ENCODE data around the gene ZBTB8A.
"Not testable (repeated sequence)": the region's sequence is repeated elsewhere in the genome, so short reads cannot be mapped to it uniquely, and the experiment has no call there.

Gene ZBTB8A

DNA sequence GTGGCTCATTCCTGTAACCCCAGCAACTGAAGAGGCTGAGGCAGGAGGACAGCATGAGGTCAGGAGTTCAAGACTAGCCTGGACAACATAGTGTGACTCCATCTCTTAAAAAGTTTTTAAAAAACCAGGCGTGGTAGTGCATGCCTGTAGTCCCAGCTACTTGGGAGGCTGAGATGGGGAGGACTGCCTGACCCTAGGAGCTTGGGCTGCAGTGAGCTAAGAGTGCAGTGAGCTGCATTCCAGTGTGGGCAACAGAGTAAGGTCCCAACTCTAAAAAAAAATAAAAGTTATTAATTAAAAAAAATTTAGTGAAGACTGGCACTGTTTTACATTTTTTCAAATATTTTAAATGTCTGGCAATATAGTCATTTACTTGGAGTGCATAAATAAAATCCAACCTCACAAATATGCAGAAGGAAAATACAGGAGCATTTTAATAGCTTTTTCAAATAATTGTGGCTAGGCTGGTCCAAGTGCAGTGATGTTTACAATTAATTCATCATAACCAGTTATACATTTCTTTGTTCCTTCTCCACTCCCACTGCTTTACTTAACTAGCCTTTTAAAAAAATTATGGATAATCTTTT is 100.4 kb downstream of the ZBTB8A start:
- no peak overlapping the region for H3K4me3 ChIP-seq (ENCODE audit: control insufficient read depth, low read depth, low read length)
- no peak for TF ChIP-seq CTCF (conservative IDR thresholded peaks at IDR 0.05; ENCODE audit: control insufficient read depth, insufficient read depth, low read depth, low read length)
- DNase-seq (ENCODE audit: low read depth): no peak

- DNase-seq (ENCODE audit: low read depth); H3K4me3 ChIP-seq (ENCODE audit: control insufficient read depth, low read depth, low read length): not testable (repeated sequence)
Measured at GRCh38 chr1:32642292-32642827, 103.1 kb downstream of the ZBTB8A start.

GRCh38 chr1:32644426-32644825 is 105.2 kb downstream of the ZBTB8A start:
- no peak for TF ChIP-seq CTCF (conservative IDR thresholded peaks at IDR 0.05; ENCODE audit: control insufficient read depth, insufficient read depth, low read depth, low read length)
- no peak overlapping the region for H3K4me3 ChIP-seq (ENCODE audit: control insufficient read depth, low read depth, low read length)
- DNase-seq (ENCODE audit: low read depth): no peak

GRCh38 chr1:32647308-32648134 is 108.3 kb downstream of the ZBTB8A start:
- H3K4me3 ChIP-seq (ENCODE audit: control insufficient read depth, low read depth, low read length): no peak overlapping the region
- TF ChIP-seq CTCF (conservative IDR thresholded peaks at IDR 0.05; ENCODE audit: control insufficient read depth, insufficient read depth, low read depth, low read length): no peak
- DNase-seq (ENCODE audit: low read depth): peak; percentile 46

GRCh38 chr1:32650248-32650751 is 111.1 kb downstream of the ZBTB8A start, which contains the start of gene ZBTB8OS:
ZBTB8OS (minus strand) TSS chr1:32650550; CDS start chr1:32650529, 21 bp downstream.
- no peak for TF ChIP-seq CTCF (conservative IDR thresholded peaks at IDR 0.05; ENCODE audit: control insufficient read depth, insufficient read depth, low read depth, low read length)
- peak within 1 kb of the TSS; percentile 91 for H3K4me3 ChIP-seq (ENCODE audit: control insufficient read depth, low read depth, low read length)
- peak; percentile 92 for DNase-seq (ENCODE audit: low read depth)

DNA sequence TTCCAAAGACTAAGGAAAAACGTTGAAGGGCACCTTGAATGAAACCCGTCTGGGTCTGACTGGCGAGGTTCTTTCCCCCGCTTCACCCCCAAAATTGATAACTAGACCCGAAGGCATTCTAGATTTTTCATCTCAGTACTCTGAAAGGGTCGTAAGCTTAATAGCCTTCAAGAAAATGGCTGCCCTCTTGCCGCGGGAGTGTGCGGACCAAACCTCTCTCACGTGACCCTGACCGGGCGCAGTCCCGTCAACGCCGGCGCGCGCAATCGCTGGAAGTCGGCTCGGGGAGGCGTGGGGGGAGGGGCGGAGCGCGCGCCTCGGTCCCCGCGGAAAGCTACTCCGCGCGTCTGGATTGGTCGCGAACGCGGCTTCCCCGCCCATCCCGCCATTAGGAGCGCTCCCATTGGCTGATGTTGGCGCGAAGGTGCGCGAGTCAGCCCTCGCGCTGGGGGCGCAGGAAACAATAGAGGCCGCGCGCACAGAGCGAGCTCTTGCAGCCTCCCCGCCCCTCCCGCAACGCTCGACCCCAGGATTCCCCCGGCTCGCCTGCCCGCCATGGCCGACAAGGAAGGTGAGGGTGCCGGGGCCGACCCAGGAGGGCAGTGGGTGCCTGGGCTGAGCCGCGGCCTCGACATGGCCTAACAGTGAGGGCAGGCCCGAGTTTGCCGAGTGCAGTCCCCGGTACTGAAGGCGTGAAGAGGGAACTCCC is 111.7 kb downstream of the ZBTB8A start, which contains the start of gene RBBP4:
TSS of gene RBBP4 (plus strand) at position 457 of the 709 bp plus-strand sequence. CDS start at position 556, 99 bp downstream.
- peak; percentile 95 for DNase-seq (ENCODE audit: low read depth)
- peak within 1 kb of the TSS; percentile 91 for H3K4me3 ChIP-seq (ENCODE audit: control insufficient read depth, low read depth, low read length)
- TF ChIP-seq CTCF (conservative IDR thresholded peaks at IDR 0.05; ENCODE audit: control insufficient read depth, insufficient read depth, low read depth, low read length): no peak

All from fibroblast of mammary gland (primary cell).